NCI-H1092 (cell line): ENCODE results near the gene PLB1.

ENCODE experiments used
- DNase-seq: peaks from one replicate; lab custom pipeline; 2025; lab: John Stamatoyannopoulos, UW

PLB1 gene

DNA sequence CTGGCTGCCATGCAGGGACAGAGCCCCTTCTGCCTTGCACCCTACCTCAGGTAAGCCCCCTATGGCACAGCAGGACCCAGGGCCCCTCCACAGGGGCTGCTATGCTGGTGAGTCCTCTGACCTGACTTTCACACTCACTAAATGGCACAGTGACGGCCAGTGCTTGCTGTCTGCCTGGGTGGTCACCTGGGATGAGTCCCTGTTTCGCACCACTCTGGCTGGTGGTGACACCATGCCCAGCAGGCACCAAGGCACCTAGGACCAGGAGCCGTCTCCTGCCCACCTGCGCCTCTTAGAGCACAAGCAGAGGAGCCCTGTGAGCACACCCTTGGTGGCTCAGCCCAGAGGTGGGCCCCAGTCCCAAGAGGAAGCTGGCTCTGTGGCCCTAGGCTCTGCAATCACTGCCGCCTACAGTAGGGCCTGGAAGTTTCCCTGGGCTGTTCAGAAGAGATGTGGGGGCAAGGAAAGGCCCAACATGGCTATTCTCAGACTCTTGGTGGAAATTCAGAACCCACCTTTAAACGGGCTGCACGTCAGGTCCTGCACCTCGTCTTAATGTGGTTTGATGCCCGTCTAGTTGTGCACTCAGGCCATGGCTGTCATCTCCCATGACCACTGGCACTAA lies 96.0 kb downstream of the PLB1 start:
- DNase-seq = no peak

DNA sequence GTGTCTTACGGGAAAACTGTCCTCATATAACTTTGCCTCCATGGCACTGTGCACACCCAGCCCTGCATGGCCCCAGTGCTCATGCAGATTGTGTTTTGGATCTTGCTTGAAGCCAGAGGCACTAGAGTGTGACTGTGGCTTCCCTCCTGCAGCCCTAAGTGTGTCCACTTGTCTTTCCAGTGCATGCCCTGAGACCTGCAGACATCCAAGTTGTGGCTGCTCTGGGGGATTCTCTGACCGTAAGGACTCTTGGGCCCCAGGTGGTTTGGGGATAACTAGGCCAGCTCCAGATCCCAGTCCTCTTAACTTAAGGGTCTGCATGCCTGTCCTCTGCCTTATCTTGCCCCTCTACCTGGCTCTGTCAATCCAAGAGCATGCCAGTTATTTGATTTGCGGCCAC lies 96.6 kb downstream of the PLB1 start:
- DNase-seq = no peak

DNA sequence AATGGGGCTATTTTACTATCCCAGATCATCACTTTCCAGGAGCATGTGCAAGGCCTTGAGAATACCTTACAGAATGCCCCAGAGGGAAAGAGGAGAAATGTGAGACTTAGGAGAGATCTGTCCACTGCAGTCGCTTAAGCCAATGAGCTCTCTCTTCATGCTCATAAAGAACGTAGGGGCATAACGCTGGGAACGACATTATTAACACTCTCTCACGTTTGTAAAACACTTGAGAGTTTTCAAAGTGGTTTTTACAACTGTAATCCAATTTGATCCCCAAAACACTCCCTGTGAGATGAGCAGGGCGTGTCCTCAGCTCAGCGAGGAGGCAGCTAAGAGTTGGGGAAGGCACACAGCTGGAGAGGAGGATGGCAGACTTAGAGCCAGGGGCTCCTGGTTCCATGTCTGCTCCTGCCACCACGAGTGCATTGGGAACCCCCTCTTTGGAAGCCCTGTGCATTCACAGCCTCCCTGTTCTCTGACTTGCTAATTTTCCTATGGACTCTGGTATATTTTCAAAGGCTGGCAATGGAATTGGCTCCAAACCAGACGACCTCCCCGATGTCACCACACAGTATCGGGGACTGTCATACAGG lies 97.4 kb downstream of the PLB1 start:
- DNase-seq = no peak

DNA sequence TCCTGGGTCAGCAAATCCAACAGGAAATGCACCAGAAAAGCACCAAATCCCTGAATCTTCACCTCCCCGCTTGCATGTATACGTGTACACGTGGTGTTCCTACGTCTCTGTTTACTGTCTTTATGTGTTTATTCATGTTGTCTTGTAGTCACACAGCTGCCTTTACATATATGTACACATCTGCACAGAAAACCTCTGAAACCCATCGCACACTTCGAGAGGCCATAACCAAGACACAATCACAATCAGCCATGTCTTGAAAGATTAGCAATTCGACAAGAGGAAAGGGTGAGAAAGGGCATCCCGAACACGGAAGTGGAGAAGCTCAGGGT lies 98.1 kb downstream of the PLB1 start:
- DNase-seq = no peak

DNA sequence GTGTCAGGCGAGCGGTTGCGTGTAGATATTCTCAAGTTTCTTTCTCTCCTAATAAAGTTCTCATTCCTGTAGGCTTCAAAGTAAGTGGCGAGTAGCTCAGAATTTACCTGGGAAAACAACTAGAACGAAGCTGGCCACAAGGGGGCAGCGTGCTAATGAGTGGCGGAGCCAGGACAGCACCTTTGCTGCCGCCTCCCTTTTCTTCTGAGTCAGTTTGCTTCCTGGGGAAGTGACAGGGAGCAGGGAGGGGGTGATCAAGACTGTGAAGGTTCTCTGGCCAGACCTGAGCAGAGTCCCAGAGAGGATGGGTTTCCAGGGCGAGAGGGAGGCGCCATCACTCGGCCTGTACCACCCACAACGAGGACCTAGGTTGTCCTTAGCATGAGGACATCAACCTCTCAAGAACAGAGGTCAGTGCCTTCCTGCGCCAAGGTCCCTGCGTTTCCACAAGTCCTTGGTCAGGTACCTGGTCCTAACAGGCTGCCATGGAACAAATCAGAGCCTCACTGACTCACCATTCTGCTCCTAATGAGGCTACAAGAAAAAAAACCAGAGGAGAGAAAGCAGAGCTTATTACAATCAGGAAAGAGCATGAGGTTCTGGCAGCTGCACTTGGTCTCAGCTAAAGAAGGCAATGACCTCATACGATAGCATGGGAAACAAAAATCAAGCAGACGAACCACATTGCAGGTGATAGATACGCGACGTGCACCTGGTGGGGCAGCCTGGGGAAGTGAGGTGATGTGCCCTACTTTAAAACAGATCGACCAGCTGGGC lies 98.7 kb downstream of the PLB1 start:
- DNase-seq = peak; percentile 59

DNA sequence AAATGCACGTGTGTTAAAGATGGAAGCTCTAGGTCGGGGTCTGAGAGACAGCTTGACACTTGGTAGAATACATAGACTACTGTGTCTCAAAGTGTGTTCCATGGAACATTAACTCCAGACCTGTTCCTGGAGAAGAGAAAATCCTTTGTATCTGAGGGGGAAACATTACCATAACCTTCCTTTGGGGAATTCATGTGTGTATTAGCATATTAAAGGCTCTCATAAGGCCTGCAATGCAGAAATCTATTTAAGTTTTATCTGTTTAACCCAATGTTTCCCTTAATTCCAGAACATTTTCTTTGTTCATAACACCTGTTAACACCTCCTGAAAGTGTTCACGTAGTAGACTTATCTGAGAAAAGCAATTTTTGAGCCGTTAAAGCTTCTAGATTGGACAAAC lies 99.5 kb downstream of the PLB1 start:
- no peak for DNase-seq

DNA sequence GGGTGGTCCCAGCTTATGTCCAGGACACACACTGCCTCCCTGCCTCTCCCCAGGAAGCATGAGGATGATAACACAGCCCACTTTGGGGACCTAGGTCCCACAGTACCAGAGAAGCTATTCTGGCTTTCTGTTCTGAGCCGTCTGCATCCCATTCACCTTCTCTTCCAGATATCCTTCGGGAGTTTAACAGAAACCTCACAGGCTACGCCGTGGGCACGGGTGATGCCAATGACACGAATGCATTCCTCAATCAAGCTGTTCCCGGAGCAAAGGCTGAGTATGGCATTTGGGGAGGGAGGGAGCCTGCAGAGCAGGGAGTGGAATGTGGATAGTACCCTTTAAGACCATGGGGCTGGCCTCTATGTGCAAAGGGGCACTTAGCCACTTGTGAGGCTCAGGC lies 102.6 kb downstream of the PLB1 start:
- DNase-seq = no peak

DNA sequence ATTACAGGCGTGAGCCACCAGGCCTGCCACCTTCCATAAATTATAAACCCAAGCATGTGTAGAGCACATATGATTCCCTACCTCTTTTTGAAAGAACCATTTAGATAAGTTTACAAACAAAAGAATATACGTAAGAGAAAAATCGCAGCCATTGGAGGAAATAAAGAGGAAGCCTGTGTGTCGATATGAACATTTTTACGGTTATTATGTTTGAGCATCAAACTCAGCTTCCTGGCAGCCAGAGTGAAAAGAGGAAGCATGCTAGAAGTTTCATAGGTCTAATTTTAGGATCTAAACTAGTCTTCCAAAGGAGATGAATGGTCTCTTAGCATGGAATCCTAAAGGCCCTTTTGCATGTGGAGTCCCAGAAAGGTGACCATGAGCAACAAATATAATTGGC lies 104.3 kb downstream of the PLB1 start:
- no peak for DNase-seq

DNA sequence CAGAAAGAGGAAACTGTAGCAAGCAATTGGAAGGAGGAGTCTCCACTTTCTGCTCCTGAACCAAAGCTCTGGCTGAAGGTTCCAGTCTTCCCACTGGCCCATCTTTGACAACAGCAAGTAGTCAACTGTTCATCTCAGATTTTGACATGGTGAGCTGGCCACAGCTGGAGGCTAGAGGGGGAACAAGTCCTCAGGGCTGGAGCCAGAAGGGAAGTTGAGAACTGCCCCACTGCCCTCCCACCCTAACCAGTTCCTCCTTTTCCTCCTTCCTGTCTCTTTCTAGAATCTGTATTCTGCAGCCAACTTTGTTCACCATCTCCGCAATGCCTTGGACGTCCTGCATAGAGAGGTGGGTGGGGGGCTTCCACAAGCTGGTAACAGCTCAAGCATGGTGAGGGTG lies 105.8 kb downstream of the PLB1 start:
- no peak for DNase-seq

DNA sequence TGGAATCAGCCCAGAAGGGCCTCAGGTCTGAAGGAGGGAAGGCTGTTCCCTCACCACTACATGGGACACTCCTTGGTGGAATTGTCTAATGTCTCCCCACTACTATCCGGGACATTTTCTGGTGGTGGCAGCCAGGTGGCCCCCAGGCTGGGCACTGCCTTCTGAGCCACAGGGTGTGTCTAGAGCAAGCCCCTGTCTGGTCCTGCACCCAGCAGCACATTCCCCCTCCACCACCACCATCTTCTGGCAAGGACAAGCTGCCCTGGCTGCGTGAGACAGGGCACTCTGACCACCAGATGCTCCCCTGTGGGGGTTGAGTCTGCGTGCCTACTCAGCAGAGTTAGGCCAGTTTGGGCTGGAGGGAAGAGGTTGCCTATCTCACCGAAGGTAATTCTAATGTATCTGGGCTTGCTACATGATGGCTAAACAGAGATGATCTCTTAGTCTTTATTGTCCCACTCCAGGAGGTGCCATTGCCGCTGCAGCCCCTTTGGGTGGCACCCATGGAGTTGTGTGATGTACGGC lies 106.3 kb downstream of the PLB1 start:
- no peak for DNase-seq

DNA sequence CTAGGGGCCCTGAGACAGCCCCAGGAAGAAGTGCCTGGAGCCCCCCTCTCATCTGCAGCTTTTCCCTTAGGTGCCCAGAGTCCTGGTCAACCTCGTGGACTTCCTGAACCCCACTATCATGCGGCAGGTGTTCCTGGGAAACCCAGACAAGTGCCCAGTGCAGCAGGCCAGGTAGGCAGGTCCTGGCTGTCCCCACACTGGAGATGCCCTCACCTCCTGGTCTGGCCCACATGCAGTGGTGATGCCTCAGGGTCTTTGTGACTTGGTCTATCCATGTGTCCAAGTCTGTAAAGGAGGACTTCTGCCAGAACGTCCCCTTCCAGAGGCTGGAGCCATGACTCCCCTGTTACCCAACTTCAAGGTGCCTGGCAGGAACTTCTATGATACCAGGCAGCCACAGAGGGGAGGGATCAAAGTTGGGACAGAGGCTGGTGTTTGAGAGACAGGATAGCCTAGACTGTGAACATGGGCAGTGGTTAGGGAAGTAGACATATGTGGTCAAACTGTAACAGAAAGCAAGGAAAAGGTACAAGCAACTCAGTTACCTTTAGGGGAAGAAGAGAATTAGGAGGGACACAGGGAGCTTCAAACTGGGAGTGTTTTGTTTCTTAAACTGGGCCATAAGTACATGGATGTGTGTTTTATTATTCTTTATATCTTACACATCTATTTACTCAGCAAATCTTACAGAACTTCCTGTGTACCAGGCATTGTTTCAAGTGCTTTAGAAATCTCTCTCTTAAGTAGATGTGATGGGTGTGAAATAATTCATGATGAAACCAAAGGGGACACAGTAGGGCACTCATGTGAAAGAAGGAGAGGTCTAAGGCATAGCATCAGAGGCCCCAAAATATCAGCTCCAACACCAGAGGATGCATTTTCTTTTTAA lies 107.1 kb downstream of the PLB1 start:
- DNase-seq = no peak

DNA sequence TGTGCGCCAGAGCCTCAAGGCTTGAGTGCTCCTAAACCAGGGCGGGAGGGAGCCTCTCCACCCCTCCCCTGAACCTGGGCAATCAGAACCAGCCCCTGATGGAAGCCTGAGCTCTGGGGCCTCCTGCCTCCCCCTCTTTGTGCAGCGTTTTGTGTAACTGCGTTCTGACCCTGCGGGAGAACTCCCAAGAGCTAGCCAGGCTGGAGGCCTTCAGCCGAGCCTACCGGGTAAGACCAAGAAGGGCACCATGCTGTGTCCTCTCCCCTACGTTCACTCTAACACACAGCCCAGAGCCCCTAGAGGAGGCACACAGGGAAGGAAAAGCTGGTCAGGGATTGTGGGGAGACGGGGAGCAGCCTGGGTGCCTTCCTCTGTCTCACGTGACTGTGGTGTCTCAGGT lies 108.0 kb downstream of the PLB1 start:
- no peak for DNase-seq

DNA sequence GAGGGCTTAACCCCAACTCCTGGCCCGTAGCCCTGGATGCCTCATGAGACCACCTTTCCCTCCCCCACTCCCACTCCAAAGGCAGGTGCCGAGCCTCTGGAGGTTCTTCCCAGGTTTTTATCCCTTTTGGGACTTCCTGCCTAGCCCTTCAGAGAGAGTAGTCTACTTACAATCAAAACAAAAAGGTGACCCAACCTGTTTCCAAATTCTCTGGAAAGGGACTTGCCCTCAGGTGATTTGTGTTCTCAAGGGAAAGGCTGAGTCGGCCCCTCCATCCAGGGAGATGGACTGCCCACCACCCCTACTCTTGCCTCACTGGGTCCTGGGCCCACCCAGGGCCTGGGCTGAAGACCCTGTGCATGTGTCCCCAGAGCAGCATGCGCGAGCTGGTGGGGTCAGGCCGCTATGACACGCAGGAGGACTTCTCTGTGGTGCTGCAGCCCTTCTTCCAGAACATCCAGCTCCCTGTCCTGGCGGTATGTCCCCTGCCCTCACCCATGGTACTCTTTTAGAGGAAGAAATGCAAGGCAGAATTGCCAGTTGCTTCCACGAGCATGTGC lies 108.5 kb downstream of the PLB1 start:
- DNase-seq = no peak

DNA sequence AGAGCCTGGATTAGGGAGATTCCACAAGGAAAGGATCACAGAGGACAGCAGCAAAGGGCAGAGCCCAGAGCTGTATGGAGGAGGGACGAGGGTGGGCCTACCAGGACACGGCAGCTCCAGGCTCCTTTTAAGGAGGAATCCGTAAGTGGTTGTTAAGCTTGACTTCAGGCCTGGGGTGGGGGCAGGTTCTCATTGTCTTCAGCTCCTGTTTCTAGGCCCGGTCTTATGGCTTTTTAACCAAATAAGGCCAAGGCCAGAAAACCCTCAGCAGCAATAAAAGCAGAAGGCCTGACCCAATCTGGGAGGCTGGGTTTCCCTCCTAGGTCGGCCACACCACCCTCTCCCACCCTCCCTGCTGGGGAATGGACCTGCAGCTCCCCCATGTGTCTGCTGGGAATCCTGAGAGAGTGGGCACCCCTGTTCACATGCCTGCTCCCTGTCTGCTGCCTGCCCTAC lies 111.2 kb downstream of the PLB1 start:
- DNase-seq = no peak

DNA sequence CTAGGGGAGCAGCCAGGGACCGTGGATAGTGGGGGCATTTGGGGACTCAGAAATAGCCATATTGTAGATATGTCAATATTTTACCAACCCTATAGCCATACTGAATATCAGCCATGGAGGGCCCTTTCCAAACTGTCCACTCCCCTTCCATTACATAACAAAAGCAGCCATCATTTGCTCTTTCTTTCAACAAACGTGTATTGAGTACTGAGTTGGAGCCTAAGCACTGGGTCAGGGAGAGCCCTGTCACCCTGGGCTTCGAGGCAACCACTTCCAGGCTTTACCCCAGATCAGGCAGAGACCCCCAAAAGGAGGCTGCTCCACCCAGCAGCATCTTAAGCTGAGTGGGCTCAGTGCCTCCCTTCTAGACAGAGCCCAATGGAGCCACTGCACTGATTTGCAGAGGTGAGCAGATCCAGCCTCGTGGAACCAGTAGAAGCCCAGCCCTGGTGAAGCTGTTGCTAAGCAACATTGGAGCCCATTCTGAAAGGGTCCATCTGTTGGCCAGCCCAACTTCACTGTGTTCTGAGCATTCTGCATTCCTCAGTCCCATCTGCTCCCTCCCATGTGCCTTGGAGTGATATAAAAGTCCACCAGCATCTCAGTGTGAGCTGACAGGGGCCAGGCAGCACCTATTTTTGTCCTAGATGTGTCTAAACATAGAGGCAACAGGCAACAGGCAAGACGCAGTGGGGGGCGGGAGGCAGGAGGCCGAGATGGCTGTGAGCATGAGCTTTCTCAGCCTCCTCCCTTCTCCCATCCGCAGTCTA lies 112.1 kb downstream of the PLB1 start:
- no peak for DNase-seq

DNA sequence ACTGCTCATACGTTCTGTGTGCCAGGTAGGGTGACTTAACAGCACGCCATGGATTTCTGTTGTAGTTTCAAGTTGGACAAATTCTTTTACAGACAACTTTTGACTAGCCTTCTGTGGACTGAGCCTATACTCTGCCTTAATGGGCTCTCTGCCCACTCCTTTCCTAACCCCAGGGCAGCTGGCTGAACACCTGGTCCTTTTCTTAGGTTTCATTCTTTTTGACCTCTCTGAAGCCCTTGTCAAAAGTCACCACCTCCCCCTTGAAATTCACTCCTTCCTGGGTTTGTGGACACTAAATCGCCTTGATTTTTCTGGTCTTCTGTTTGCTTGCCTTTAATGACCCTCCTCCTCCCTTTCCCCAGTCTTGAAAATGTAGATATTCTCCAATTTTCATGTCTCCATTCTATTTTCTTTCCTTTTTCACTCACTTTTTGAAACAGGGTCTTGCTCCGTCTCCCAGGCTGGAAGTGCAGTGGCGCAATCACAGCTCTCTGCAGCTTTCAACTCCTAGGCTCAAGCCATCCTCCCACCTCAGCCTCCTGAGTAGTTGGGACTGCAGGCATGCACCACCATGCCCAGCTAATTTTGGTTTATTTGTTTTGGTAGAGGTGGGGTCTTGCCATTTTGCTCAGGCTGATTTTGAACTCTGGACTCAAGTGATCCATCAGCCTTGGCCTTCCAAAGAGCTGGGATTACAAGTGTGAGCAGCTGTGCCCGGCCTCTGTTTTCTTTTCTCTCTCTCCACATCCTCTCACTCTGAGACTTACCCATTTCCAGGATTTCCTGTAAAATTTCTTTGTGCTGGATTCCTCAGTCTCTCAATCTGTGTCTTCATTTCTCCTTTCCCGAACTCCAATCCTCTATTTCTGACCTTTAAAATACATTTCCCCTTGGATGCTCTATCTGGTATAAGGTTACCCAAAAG lies 112.9 kb downstream of the PLB1 start:
- DNase-seq = no peak

DNA sequence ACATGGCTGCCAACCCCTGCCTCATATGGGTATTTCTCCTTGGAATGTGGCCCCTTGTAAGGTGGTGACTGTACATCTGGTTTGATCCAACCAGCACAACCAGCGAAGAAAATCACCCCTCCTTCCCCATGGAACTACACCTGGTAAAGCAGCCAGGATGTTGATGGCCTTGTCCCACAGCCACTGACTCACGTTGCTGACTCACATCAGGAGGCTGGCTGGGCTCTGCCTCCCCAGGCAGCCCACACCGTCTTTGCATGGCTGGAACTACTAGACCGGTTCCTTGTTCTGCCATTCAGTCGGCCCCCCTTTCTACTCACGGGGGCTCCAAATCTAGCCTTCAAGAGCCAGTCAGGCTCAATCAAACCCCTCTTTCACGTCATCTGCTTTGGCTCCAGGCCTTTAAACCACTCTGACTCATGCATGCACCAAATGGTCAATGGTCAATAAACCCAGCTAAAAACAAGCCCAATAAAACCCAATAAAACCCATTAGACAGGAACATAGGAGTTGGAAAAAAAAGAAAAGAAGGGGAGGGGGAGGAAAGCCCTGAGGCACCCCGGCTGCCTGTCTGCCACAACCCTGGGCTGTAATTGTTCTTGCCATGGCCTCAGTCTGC lies 114.8 kb downstream of the PLB1 start:
- DNase-seq = no peak

DNA sequence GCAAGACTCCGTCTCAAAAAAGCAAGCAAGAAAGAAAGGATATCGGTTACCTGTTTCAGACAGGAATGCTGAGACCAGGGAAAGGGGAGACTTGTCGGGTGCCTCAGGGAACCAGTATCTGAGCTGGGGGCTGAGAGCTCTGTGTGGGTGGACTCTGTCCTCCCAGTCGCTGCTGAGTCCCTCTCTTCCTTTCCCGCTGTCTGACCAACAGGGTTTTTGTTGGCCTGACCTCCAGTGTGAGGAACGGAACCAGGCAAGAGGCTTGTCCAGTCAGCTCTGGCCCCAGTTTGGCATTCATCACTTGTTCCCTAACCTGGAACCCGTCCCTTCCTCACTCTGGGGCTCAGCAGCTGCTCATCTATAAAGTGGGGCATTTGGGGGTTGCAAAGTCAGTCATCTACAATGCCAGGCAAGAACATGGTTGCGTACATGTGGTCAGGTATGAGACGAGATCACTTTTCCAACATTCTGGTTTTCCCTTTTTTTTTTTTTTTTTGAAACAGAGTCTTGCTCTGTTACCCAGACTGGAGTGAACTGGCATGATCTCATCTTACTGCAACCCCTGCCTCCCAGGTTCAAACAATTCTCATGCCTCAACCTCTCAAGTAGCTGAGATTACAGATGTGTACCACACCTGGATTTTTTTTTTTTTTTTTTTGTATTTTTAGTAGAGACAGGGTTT lies 116.4 kb downstream of the PLB1 start:
- no peak for DNase-seq

DNA sequence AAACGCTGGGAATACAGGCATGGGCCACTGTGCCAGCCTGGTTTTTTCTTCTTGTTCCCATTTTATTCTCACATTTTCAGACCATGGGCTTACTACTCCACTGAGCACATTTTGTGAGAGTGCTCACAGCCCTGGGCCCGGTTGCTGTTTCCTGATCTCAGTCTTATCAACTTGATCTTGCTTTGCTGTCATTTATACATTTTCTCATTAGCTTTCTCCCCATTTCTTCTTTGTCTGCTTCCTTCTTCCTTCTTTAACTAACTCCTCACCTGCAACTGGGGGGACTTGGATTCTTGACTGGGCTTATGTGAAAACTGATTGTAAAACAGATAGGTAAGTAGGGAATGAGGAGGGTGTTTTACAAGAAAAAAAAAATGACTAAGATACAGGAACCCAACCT lies 117.3 kb downstream of the PLB1 start:
- DNase-seq = no peak
